Measurements from ENCODE around the gene OVOL3.

OVOL3 gene

GRCh38 chr19:36114721-36115452, 3.9 kb downstream of the OVOL3 start, which contains the start of gene POLR2I:
POLR2I (minus strand) TSS chr19:36114875; CDS start chr19:36114856, 19 bp downstream.
- Histone ChIP-seq H4K5ac (ENCODE audit: low read length) (no peak within 1 kb of the TSS), H2BK15ac (replicated peaks; ENCODE audit: low read depth) (no peak within 1 kb of the TSS), H3K4me2 (ENCODE audit: low read length) (peak within 1 kb of the TSS; percentile 99), H3K27me3 (ENCODE audit: insufficient read depth, low read length, poor library complexity) (no peaks in the 10 kb centered on the region), H3K23ac (ENCODE audit: low read length) (peak within 1 kb of the TSS; percentile 80), H3K4me1 (ENCODE audit: control insufficient read depth, low read depth, low read length) (peaks cover 4% of the 10 kb centered on the region), H3K79me2 (ENCODE audit: control insufficient read depth, insufficient read depth, low read length) (peaks cover 9% of the 10 kb centered on the region), H2BK120ac (ENCODE audit: low read depth, low read length) (no peak within 1 kb of the TSS), H3K9ac (ENCODE audit: low read length) (peak within 1 kb of the TSS; percentile 98), H3K4me3 (ENCODE audit: low read length) (peak within 1 kb of the TSS; percentile 96), H3K4ac (ENCODE audit: low read depth, low read length) (no peak within 1 kb of the TSS), H2BK5ac (ENCODE audit: low read length) (no peak within 1 kb of the TSS), H3K27ac (ENCODE audit: low read depth, low read length) (peak within 1 kb of the TSS; percentile 69), H3K18ac (ENCODE audit: low read length) (peak within 1 kb of the TSS; percentile 12), H2AK5ac (ENCODE audit: low read length) (no peak within 1 kb of the TSS), H3K56ac (ENCODE audit: low read length) (peak within 1 kb of the TSS; percentile 98), H3K36me3 (ENCODE audit: control insufficient read depth, insufficient read depth, low read length) (peaks cover 8% of the 10 kb centered on the region), H3K79me1 (ENCODE audit: low read length) (peaks cover 20% of the 10 kb centered on the region), H4K8ac (ENCODE audit: low read depth, low read length) (no peak within 1 kb of the TSS)
- WGBS (ENCODE audit: extremely low coverage, insufficient coverage, low lambda C conversion rate), result no CpG with 5 or more reads among the region's 60 CpGs
- DNase-seq, result peak; percentile 100

- H3K36me3 ChIP-seq (ENCODE audit: control insufficient read depth, insufficient read depth, low read length), result peaks cover 8% of the 10 kb centered on the region
- H3K27me3 ChIP-seq (ENCODE audit: insufficient read depth, low read length, poor library complexity), result no peaks in the 10 kb centered on the region
- H3K79me1 ChIP-seq (ENCODE audit: low read length), result peaks cover 20% of the 10 kb centered on the region
- H3K4me3 ChIP-seq (ENCODE audit: low read length), result peak within 1 kb of the TSS; percentile 96
- H3K4ac ChIP-seq (ENCODE audit: low read depth, low read length), result no peak within 1 kb of the TSS
- H4K5ac ChIP-seq (ENCODE audit: low read length), result no peak within 1 kb of the TSS
- peak within 1 kb of the TSS; percentile 80 for H3K23ac ChIP-seq (ENCODE audit: low read length)
- peaks cover 9% of the 10 kb centered on the region for H3K79me2 ChIP-seq (ENCODE audit: control insufficient read depth, insufficient read depth, low read length)
- WGBS (ENCODE audit: extremely low coverage, insufficient coverage, low lambda C conversion rate), result no CpG with 5 or more reads among the region's 59 CpGs
- peak within 1 kb of the TSS; percentile 90 for H2AK5ac ChIP-seq (ENCODE audit: low read length)
- no peak within 1 kb of the TSS for H4K8ac ChIP-seq (ENCODE audit: low read depth, low read length)
- H2BK5ac ChIP-seq (ENCODE audit: low read length), result no peak within 1 kb of the TSS
- H3K9ac ChIP-seq (ENCODE audit: low read length), result peak within 1 kb of the TSS; percentile 98
- H3K18ac ChIP-seq (ENCODE audit: low read length), result peak within 1 kb of the TSS; percentile 12
- DNase-seq, result peak; percentile 61
- peak within 1 kb of the TSS; percentile 69 for H3K27ac ChIP-seq (ENCODE audit: low read depth, low read length)
- peaks cover 4% of the 10 kb centered on the region for H3K4me1 ChIP-seq (ENCODE audit: control insufficient read depth, low read depth, low read length)
- H2BK15ac ChIP-seq (replicated peaks; ENCODE audit: low read depth), result no peak within 1 kb of the TSS
- peak within 1 kb of the TSS; percentile 98 for H3K56ac ChIP-seq (ENCODE audit: low read length)
- H2BK120ac ChIP-seq (ENCODE audit: low read depth, low read length), result no peak within 1 kb of the TSS
- H3K4me2 ChIP-seq (ENCODE audit: low read length), result peak within 1 kb of the TSS; percentile 99
These were observed 4.8 kb downstream of the OVOL3 start, which contains the start of gene TBCB for GRCh38 chr19:36115453-36116343. TBCB (plus strand) TSS chr19:36115468; CDS start chr19:36115561, 93 bp downstream.

- Histone ChIP-seq H3K27ac (ENCODE audit: low read depth, low read length) (no peak overlapping the region), H3K36me3 (ENCODE audit: control insufficient read depth, insufficient read depth, low read length) (peaks cover 8% of the 10 kb centered on the region)
- no CpG with 5 or more reads among the region's 1 CpG for WGBS (ENCODE audit: extremely low coverage, insufficient coverage, low lambda C conversion rate)
These were observed 5.3 kb downstream of the OVOL3 start for GRCh38 chr19:36116344-36116637.

GRCh38 chr19:36120092-36120983, 9.4 kb downstream of the OVOL3 start:
- Histone ChIP-seq H4K8ac (ENCODE audit: low read depth, low read length) (no peak overlapping the region), H3K4me1 (ENCODE audit: control insufficient read depth, low read depth, low read length) (peaks cover 4% of the 10 kb centered on the region), H3K4ac (ENCODE audit: low read depth, low read length) (no peak overlapping the region), H3K27ac (ENCODE audit: low read depth, low read length) (no peak overlapping the region), H3K79me2 (ENCODE audit: control insufficient read depth, insufficient read depth, low read length) (peaks cover 5% of the 10 kb centered on the region), H3K27me3 (ENCODE audit: insufficient read depth, low read length, poor library complexity) (no peaks in the 10 kb centered on the region), H2AK5ac (ENCODE audit: low read length) (no peak overlapping the region), H4K5ac (ENCODE audit: low read length) (no peak overlapping the region), H2BK5ac (ENCODE audit: low read length) (no peak overlapping the region), H3K4me2 (ENCODE audit: low read length) (no peak overlapping the region), H2BK15ac (replicated peaks; ENCODE audit: low read depth) (no peak overlapping the region), H3K9ac (ENCODE audit: low read length) (no peak overlapping the region), H3K36me3 (ENCODE audit: control insufficient read depth, insufficient read depth, low read length) (peaks cover 4% of the 10 kb centered on the region), H3K79me1 (ENCODE audit: low read length) (peaks cover 9% of the 10 kb centered on the region), H2BK120ac (ENCODE audit: low read depth, low read length) (no peak overlapping the region), H3K23ac (ENCODE audit: low read length) (no peak overlapping the region), H3K56ac (ENCODE audit: low read length) (peak overlapping the region; percentile 7), H3K4me3 (ENCODE audit: low read length) (no peak overlapping the region), H3K18ac (ENCODE audit: low read length) (no peak overlapping the region)
- WGBS (ENCODE audit: extremely low coverage, insufficient coverage, low lambda C conversion rate), result no CpG with 5 or more reads among the region's 26 CpGs
- DNase-seq, result no peak

More at GRCh38 chr19:36116344-36116637, 5.3 kb downstream of the OVOL3 start:
- Histone ChIP-seq H3K4me2 (ENCODE audit: low read length) (peak overlapping the region; percentile 95), H2BK5ac (ENCODE audit: low read length) (no peak overlapping the region), H3K23ac (ENCODE audit: low read length) (no peak overlapping the region), H3K18ac (ENCODE audit: low read length) (no peak overlapping the region), H2AK5ac (ENCODE audit: low read length) (peak overlapping the region; percentile 90), H2BK120ac (ENCODE audit: low read depth, low read length) (no peak overlapping the region), H3K4me3 (ENCODE audit: low read length) (peak overlapping the region; percentile 82), H3K56ac (ENCODE audit: low read length) (peak overlapping the region; percentile 98), H3K4ac (ENCODE audit: low read depth, low read length) (no peak overlapping the region), H3K79me1 (ENCODE audit: low read length) (peaks cover 20% of the 10 kb centered on the region), H4K5ac (ENCODE audit: low read length) (no peak overlapping the region), H4K8ac (ENCODE audit: low read depth, low read length) (no peak overlapping the region), H3K27me3 (ENCODE audit: insufficient read depth, low read length, poor library complexity) (no peaks in the 10 kb centered on the region), H3K9ac (ENCODE audit: low read length) (peak overlapping the region; percentile 86), H3K79me2 (ENCODE audit: control insufficient read depth, insufficient read depth, low read length) (peaks cover 9% of the 10 kb centered on the region), H2BK15ac (replicated peaks; ENCODE audit: low read depth) (no peak overlapping the region), H3K4me1 (ENCODE audit: control insufficient read depth, low read depth, low read length) (peaks cover 4% of the 10 kb centered on the region)
- no peak for DNase-seq

- peaks cover 4% of the 10 kb centered on the region for H3K36me3 ChIP-seq (ENCODE audit: control insufficient read depth, insufficient read depth, low read length)
- WGBS (ENCODE audit: extremely low coverage, insufficient coverage, low lambda C conversion rate), result no CpG with 5 or more reads among the region's 18 CpGs
- no peak overlapping the region for H3K4ac ChIP-seq (ENCODE audit: low read depth, low read length)
These were observed 10.0 kb downstream of the OVOL3 start for GRCh38 chr19:36120984-36121358.

More at GRCh38 chr19:36120984-36121358, 10.0 kb downstream of the OVOL3 start:
- no peak overlapping the region for H2BK5ac ChIP-seq (ENCODE audit: low read length)
- H4K8ac ChIP-seq (ENCODE audit: low read depth, low read length), result no peak overlapping the region
- H3K27me3 ChIP-seq (ENCODE audit: insufficient read depth, low read length, poor library complexity), result no peaks in the 10 kb centered on the region
- H3K4me1 ChIP-seq (ENCODE audit: control insufficient read depth, low read depth, low read length), result peaks cover 4% of the 10 kb centered on the region
- H3K79me2 ChIP-seq (ENCODE audit: control insufficient read depth, insufficient read depth, low read length), result peaks cover 5% of the 10 kb centered on the region
- no peak overlapping the region for H3K9ac ChIP-seq (ENCODE audit: low read length)
- no peak overlapping the region for H2BK120ac ChIP-seq (ENCODE audit: low read depth, low read length)
- no peak overlapping the region for H3K4me3 ChIP-seq (ENCODE audit: low read length)
- H3K4me2 ChIP-seq (ENCODE audit: low read length), result no peak overlapping the region
- no peak overlapping the region for H3K23ac ChIP-seq (ENCODE audit: low read length)
- H3K27ac ChIP-seq (ENCODE audit: low read depth, low read length), result no peak overlapping the region
- H3K79me1 ChIP-seq (ENCODE audit: low read length), result peaks cover 9% of the 10 kb centered on the region
- no peak overlapping the region for H3K18ac ChIP-seq (ENCODE audit: low read length)
- H4K5ac ChIP-seq (ENCODE audit: low read length), result no peak overlapping the region
- no peak overlapping the region for H2AK5ac ChIP-seq (ENCODE audit: low read length)
- H3K56ac ChIP-seq (ENCODE audit: low read length), result no peak overlapping the region
- no peak for DNase-seq
- H2BK15ac ChIP-seq (replicated peaks; ENCODE audit: low read depth), result no peak overlapping the region
